NCI-H345 treated with DMSO at 0.1 percent for 48 hours (cell line): ENCODE results near the gene TBC1D14.

ENCODE experiments used
- DNase-seq: peaks from one replicate; lab custom pipeline; 2025; ENCODE audit not compliant: unreplicated experiment; lab: John Stamatoyannopoulos, UW

The TBC1D14 gene

GRCh38 chr4:7017446-7018048 is 107.9 kb downstream of the TBC1D14 start:
- no peak for DNase-seq

- DNase-seq, result no peak
Measured at GRCh38 chr4:7018281-7018680, 108.7 kb downstream of the TBC1D14 start.

- DNase-seq, result no peak
Measured at GRCh38 chr4:7019367-7019766, 109.7 kb downstream of the TBC1D14 start.

- no peak for DNase-seq
Measured at GRCh38 chr4:7020290-7020689, 110.7 kb downstream of the TBC1D14 start.

- DNase-seq, result no peak
Measured at GRCh38 chr4:7020856-7021255, 111.2 kb downstream of the TBC1D14 start.

GRCh38 chr4:7021355-7021754 is 111.7 kb downstream of the TBC1D14 start:
- no peak for DNase-seq

GRCh38 chr4:7021930-7022664 is 112.5 kb downstream of the TBC1D14 start:
- no peak for DNase-seq

- DNase-seq, result no peak
Measured at GRCh38 chr4:7023486-7023885, 113.9 kb downstream of the TBC1D14 start.

GRCh38 chr4:7023901-7024300 is 114.3 kb downstream of the TBC1D14 start:
- no peak for DNase-seq

- DNase-seq, result no peak
Measured at GRCh38 chr4:7024336-7024890, 114.8 kb downstream of the TBC1D14 start.

GRCh38 chr4:7025040-7025602 is 115.5 kb downstream of the TBC1D14 start:
- DNase-seq, result no peak

- DNase-seq, result no peak
Measured at GRCh38 chr4:7026107-7026506, 116.5 kb downstream of the TBC1D14 start.

- DNase-seq, result no peak
Measured at GRCh38 chr4:7027284-7027683, 117.7 kb downstream of the TBC1D14 start.

- DNase-seq, result no peak
Measured at GRCh38 chr4:7027913-7028312, 118.3 kb downstream of the TBC1D14 start.

- DNase-seq, result no peak
Measured at GRCh38 chr4:7029212-7029611, 119.6 kb downstream of the TBC1D14 start.

- DNase-seq, result no peak
Measured at GRCh38 chr4:7029921-7030320, 120.3 kb downstream of the TBC1D14 start.

- DNase-seq, result no peak
Measured at GRCh38 chr4:7030856-7031255, 121.2 kb downstream of the TBC1D14 start.

GRCh38 chr4:7031558-7032449 is 122.2 kb downstream of the TBC1D14 start:
- DNase-seq, result no peak

GRCh38 chr4:7032596-7032995 is 123.0 kb downstream of the TBC1D14 start:
- no peak for DNase-seq

GRCh38 chr4:7034262-7035081 is 124.8 kb downstream of the TBC1D14 start:
- DNase-seq, result no peak
